SK-N-MC (cell line): Measurements from ENCODE around the gene SLC35E3.

ENCODE experiments used
- DNase-seq: peaks from one replicate; pipeline ENCODE4 v3.0.0-alpha.2; 2011; ENCODE audit warnings: low read depth, low spot score
- H3K27ac ChIP-seq: fragments of 200-600 bp; sonication (generic); 2 replicates; pipeline ENCODE4 v1.5.1; 2016; ENCODE audit warnings: mixed run types
- H3K36me3 ChIP-seq: fragments of 200-600 bp; sonication (generic); 2 replicates; pipeline ENCODE4 v1.6.1; 2017; ENCODE audit warnings: antibody characterized with exemption, low read length, mixed read lengths; ENCODE audit not compliant: insufficient read depth
- H3K4me3 ChIP-seq: fragments of 200-600 bp; sonication (generic); 2 replicates; pipeline ENCODE4 v1.5.1; 2016
- H3K9ac ChIP-seq: fragments of 200-600 bp; sonication (generic); 2 replicates; pipeline ENCODE4 v1.8.0; 2017; ENCODE audit warnings: mixed run types, mixed read lengths; ENCODE audit not compliant: insufficient read length
- H3K9me3 ChIP-seq: fragments of 200-600 bp; sonication (generic); 2 replicates; pipeline ENCODE4 v1.6.1; 2017; ENCODE audit warnings: low read depth, mild to moderate bottlenecking, antibody characterized with exemption, low read length, moderate library complexity, mixed read lengths
- EZH2 ChIP-seq: fragments of 200-600 bp; sonication (generic); IDR thresholded peaks from one replicate; pipeline ENCODE4 v1.6.1; 2017; ENCODE audit warnings: antibody characterized with exemption
- FOXP2 ChIP-seq: optimal IDR thresholded peaks from 2 replicates; pipeline ENCODE3; 2011; ENCODE audit warnings: mild to moderate bottlenecking, moderate library complexity; ENCODE audit not compliant: insufficient read depth; ENCODE audit errors: extremely low read length, control extremely low read depth
- POLR2AphosphoS5 ChIP-seq: IDR thresholded peaks from 2 replicates; pipeline ENCODE4 v1.6.1; 2012; ENCODE audit warnings: mild to moderate bottlenecking, low read depth, low read length, borderline replicate concordance

SLC35E3 gene

DNA sequence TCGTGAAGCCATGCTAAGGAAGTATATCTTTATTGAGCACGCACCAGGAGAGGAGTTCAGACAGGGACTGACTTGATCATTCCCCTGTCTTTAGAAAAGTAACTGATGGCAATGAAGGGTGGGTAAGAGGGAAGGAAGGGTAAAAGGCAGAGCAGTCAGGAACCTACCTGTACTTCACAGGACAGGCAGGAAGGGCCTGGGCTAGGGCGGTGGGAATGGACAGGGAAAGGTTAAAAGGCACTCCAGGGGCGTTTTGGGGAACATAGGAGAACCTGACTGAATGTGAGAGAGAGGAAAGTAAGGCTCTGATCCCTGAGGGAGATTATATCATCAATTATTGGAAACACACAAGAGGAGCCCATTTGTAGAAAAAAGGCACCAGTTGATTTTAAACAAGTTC lies 3.9 kb downstream of the SLC35E3 start:
- TF ChIP-seq FOXP2 (no peak), POLR2AphosphoS5 (no peak), EZH2 (no peak)
- DNase-seq, result no peak
- Histone ChIP-seq H3K27ac (no peak overlapping the region), H3K9me3 (no peaks in the 10 kb centered on the region), H3K9ac (no peak overlapping the region), H3K4me3 (no peak overlapping the region), H3K36me3 (peaks cover 5% of the 10 kb centered on the region)

DNA sequence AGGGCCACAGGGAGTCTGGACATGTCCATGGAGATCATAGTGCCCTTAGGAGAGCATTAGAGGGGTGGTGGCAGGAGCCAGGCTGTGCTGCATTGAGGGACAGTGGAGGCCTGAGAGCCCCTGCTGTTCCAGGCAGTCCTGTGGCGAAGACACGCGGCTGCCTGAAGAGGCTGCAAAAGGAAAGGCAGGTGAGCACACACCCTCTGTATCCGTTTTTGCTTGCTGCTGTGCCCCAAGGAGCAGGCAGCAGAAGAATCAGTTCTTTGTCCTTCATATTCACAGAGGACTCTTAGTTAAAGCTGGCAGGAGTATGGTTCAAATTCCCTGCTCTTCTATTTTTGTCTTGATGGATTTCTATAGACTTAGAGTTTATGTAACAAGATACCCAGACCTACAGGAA lies 4.5 kb downstream of the SLC35E3 start:
- peaks cover 10% of the 10 kb centered on the region for H3K36me3 ChIP-seq
- H3K9me3 ChIP-seq, result no peaks in the 10 kb centered on the region
- H3K4me3 ChIP-seq, result no peak overlapping the region
- no peak overlapping the region for H3K9ac ChIP-seq
- no peak for DNase-seq
- TF ChIP-seq POLR2AphosphoS5 (no peak), FOXP2 (no peak), EZH2 (no peak)
- no peak overlapping the region for H3K27ac ChIP-seq

DNA sequence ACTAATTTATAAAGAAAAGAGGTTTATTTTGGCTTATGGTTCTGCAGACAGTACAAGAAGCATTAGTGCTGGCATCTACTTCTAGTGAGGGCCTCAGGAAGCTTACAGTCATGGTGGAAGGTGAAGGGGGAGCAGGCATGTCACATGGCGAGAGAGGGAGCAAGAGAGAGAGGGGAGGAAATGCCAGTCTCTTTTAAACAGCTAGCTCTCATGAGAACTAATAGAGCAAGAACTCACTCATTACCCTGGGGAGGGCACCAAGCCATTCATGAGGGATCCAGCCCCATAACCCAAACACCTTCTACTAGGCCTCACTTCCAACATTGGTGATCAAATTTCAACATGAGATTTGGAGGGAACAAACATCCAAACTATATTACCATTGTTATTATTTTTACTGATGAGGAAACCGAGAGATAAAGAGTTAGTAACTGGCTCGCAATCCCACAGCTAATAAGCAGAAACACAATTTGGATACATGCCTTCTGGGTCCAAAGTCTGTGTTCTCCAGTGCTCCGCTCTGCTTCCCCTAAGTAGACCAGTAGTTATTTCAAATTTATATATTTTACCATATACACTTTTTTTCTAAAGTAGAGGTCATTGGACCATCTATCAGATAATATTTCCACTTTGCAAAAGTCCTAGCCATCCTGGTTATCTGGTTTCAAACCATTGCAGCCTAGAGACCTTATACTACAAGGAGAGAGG lies 9.7 kb downstream of the SLC35E3 start:
- Histone ChIP-seq H3K27ac (no peak overlapping the region), H3K4me3 (no peak overlapping the region), H3K9me3 (no peaks in the 10 kb centered on the region), H3K9ac (no peak overlapping the region), H3K36me3 (peaks cover 19% of the 10 kb centered on the region)
- TF ChIP-seq FOXP2 (no peak), POLR2AphosphoS5 (no peak), EZH2 (no peak)
- DNase-seq, result no peak

DNA sequence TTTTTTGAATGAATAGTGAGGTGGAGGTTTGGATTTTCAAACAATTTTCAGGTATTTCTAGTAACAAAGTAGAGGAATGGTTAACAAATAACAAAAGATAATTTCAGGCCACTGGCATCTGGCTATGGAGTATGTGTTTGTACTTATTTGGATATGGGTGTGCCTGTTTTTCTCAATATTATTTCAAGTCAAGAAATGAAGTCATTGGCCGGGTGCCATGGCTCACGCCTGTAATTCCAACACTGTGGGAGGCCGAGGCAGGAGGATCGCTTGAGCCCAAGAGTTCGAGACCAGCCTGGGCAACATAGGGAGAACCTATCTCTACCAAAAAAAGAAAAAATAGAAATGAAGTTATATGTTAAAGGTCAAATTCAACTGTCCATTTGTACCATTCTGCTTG lies 13.9 kb downstream of the SLC35E3 start:
- no peak overlapping the region for H3K4me3 ChIP-seq
- TF ChIP-seq FOXP2, result no peak
- no peak for TF ChIP-seq EZH2
- DNase-seq, result no peak
- H3K9me3 ChIP-seq, result no peaks in the 10 kb centered on the region
- no peak overlapping the region for H3K9ac ChIP-seq
- H3K27ac ChIP-seq, result no peak overlapping the region
- peaks cover 14% of the 10 kb centered on the region for H3K36me3 ChIP-seq

DNA sequence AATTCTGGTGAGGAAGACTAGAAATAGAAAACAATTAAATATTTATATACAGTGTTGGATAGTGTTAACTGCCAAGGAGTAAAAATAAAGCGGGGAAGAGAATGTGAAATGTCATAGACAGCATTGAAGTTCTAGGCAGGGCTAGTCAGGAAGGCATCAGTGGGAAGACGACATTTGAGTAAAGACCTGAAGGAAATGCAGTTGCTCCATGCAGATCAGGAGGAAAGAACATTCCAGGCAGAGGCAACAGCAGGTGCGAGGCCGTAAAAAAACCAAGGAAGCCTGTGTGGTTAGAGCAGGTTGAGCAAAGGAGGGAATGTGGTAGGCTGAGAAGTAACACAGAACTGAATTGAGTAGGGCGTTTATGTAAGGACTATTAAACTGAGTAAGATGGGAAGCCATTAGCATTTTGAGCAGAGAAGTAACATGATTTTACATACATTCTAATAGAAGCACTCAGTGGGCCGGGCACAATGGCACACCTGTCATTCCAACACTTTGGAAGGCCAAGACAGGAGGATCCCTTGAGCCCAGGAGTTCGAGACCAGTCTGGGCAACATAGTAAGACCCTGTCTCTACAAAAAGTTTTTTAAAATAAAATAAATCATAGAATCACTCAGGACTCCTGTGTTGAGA lies 14.9 kb downstream of the SLC35E3 start:
- TF ChIP-seq EZH2, result no peak
- no peak for TF ChIP-seq POLR2AphosphoS5
- no peak for TF ChIP-seq FOXP2
- Histone ChIP-seq H3K36me3 (peaks cover 8% of the 10 kb centered on the region; the same call in 1 of the 2 replicates), H3K27ac (no peak overlapping the region), H3K4me3 (no peak overlapping the region), H3K9ac (no peak overlapping the region), H3K9me3 (no peaks in the 10 kb centered on the region)
- DNase-seq, result no peak

DNA sequence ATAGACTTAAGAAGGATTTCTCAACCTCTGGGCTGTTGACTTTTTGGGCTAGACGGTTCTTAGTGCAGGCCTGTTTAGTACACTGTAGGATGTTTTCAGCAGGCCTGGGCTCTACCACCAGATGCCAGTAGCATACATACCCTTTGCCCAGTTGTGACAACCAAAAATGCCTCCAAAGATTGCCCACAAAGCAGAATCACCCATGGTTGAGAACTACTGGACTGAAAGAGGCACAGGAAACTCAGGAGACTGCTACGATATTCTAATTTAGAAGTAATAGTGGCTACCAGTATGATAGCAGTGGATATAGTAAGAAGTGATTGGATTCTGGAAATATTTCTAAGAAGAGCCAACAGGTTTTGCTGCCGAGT lies 15.5 kb downstream of the SLC35E3 start:
- H3K36me3 ChIP-seq, result peaks cover 8% of the 10 kb centered on the region; the same call in 1 of the 2 replicates

DNA sequence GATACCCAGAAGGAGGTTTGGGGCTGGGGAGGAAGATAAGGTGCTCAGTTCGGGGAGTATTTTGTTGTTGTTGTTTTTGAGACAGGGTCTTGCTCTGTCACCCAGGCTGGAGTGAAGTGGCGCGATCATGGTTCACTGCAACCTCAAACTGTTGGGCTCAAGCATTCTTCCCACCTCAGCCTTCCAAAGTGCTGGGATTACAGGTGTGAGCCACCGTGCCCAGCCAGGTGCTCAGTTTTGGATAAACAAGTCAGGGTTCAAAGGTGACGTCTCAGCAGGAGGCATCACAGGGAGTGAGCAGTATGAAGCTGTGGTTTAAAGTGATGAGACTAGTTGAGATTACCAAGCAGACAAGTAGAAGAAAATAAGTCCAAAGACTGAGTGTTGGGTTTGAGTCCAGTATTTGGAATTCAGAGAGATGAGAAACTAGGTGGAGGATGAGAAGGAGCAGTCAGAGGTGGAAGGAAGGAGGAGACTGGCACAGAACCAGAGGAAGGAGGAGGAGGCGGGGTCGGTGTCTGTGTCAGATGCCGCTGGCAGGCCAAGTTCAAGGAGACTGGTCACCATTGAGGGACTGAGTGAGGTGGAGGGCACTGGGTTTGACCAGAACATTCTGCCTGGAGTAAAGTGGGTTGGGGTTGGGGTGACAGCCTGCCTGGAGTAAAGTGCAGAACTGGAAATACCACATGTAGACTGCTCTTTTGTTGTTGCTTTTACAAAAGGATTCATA lies 16.1 kb downstream of the SLC35E3 start:
- peaks cover 8% of the 10 kb centered on the region; the same call in 1 of the 2 replicates for H3K36me3 ChIP-seq
- H3K27ac ChIP-seq, result no peak overlapping the region
- no peak overlapping the region for H3K9ac ChIP-seq
- TF ChIP-seq FOXP2 (no peak), POLR2AphosphoS5 (no peak), EZH2 (no peak)
- no peaks in the 10 kb centered on the region for H3K9me3 ChIP-seq
- DNase-seq, result no peak
- no peak overlapping the region for H3K4me3 ChIP-seq

More for the DNA sequence above, 15.5 kb downstream of the SLC35E3 start:
- no peak for TF ChIP-seq POLR2AphosphoS5
- TF ChIP-seq EZH2, result no peak
- no peak for TF ChIP-seq FOXP2
- Histone ChIP-seq H3K9me3 (no peaks in the 10 kb centered on the region), H3K4me3 (no peak overlapping the region), H3K9ac (no peak overlapping the region), H3K27ac (no peak overlapping the region)
- no peak for DNase-seq

DNA sequence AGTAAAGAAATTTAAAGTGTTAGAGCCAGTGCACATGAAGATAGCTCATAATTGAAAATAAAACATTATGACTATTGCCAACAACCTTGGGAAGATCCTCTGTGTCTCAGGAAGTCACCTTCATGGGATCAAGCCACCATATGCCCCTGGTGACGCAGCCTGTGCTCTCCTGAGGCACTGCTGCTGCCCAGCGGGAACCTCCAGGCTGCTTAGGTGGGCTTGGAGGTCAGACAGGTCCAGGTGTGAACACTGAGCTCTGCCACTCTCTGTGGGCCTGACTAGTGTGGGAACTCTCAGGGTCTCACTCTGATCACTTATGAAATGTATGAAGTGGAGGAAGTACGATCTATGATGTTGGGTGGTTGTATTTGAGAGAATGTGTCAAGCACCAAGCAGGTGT lies 16.7 kb downstream of the SLC35E3 start:
- H3K27ac ChIP-seq, result no peak overlapping the region

More for the DNA sequence above, 16.7 kb downstream of the SLC35E3 start:
- DNase-seq, result no peak
- TF ChIP-seq FOXP2, result no peak
- TF ChIP-seq EZH2, result no peak
- no peak for TF ChIP-seq POLR2AphosphoS5
- H3K9me3 ChIP-seq, result no peaks in the 10 kb centered on the region
- H3K4me3 ChIP-seq, result no peak overlapping the region
- H3K9ac ChIP-seq, result no peak overlapping the region
- peaks cover 8% of the 10 kb centered on the region; the same call in 1 of the 2 replicates for H3K36me3 ChIP-seq
